Mesendoderm (in vitro differentiated cells): ENCODE data around the gene SPSB1.

ENCODE experiments used
- DNase-seq: peaks from one replicate; pipeline ENCODE4 v3.0.0; 2013
- H2AK5ac ChIP-seq: 2 replicates; pipeline ENCODE4 v1.6.1; 2013; ENCODE audit warnings: low read length, inconsistent platforms
- H2BK120ac ChIP-seq: 2 replicates; pipeline ENCODE4 v1.6.1; 2013; ENCODE audit warnings: low read depth, mild to moderate bottlenecking, low read length, moderate library complexity, mixed read lengths
- H2BK15ac ChIP-seq: replicated peaks from 2 replicates; pipeline ENCODE4 v1.6.1; 2013; ENCODE audit warnings: low read depth, mild to moderate bottlenecking, moderate library complexity
- H2BK5ac ChIP-seq: 2 replicates; pipeline ENCODE4 v1.6.1; 2013; ENCODE audit warnings: low read length, inconsistent platforms
- H3K18ac ChIP-seq: 2 replicates; pipeline ENCODE4 v1.6.1; 2013; ENCODE audit warnings: mild to moderate bottlenecking, low read length, mixed read lengths
- H3K23ac ChIP-seq: one replicate; pipeline ENCODE4 v1.6.1; 2013; ENCODE audit warnings: low read length
- H3K27ac ChIP-seq: 2 replicates; pipeline ENCODE4 v1.5.1; 2013; ENCODE audit warnings: low read depth, mild to moderate bottlenecking, inconsistent platforms, low read length, moderate library complexity
- H3K27me3 ChIP-seq: 2 replicates; pipeline ENCODE4 v1.6.1; 2013; ENCODE audit warnings: low read length, control low read depth, mild to moderate bottlenecking, inconsistent platforms; ENCODE audit not compliant: insufficient read depth, poor library complexity
- H3K36me3 ChIP-seq: 2 replicates; pipeline ENCODE4 v1.6.1; 2013; ENCODE audit warnings: low read length, inconsistent platforms; ENCODE audit not compliant: control insufficient read depth, insufficient read depth
- H3K4ac ChIP-seq: one replicate; pipeline ENCODE4 v1.6.1; 2013; ENCODE audit warnings: low read depth, mild to moderate bottlenecking, low read length, moderate library complexity
- H3K4me1 ChIP-seq: 2 replicates; pipeline ENCODE4 v1.6.1; 2013; ENCODE audit warnings: low read depth, low read length, inconsistent platforms; ENCODE audit not compliant: control insufficient read depth
- H3K4me2 ChIP-seq: 2 replicates; pipeline ENCODE4 v1.6.1; 2013; ENCODE audit warnings: low read length
- H3K4me3 ChIP-seq: 2 replicates; pipeline ENCODE4 v1.5.1; 2013; ENCODE audit warnings: mild to moderate bottlenecking, low read length
- H3K56ac ChIP-seq: one replicate; pipeline ENCODE4 v1.6.1; 2013; ENCODE audit warnings: low read length
- H3K79me1 ChIP-seq: 2 replicates; pipeline ENCODE4 v1.6.1; 2013; ENCODE audit warnings: low read length, inconsistent platforms
- H3K79me2 ChIP-seq: 2 replicates; pipeline ENCODE4 v1.6.1; 2013; ENCODE audit warnings: mild to moderate bottlenecking, low read length; ENCODE audit not compliant: control insufficient read depth, insufficient read depth
- H3K9ac ChIP-seq: 2 replicates; pipeline ENCODE4 v1.6.1; 2013; ENCODE audit warnings: low read length, inconsistent platforms
- H4K5ac ChIP-seq: one replicate; pipeline ENCODE4 v1.6.1; 2013; ENCODE audit warnings: low read length
- H4K8ac ChIP-seq: one replicate; pipeline ENCODE4 v1.6.1; 2013; ENCODE audit warnings: low read depth, mild to moderate bottlenecking, control low read depth, low read length, moderate library complexity
- WGBS: extraction: QIAGEN DNeasy Blood & Tissue Kit; methylation state at CpG from one replicate; pipeline ENCODE4 v1.1.7; 2013; ENCODE audit warnings: low lambda C conversion rate, missing lambda C conversion rate; ENCODE audit not compliant: insufficient coverage; ENCODE audit errors: extremely low coverage; 5-methylcytosine and 5-hydroxymethylcytosine counted together

SPSB1 gene

GRCh38 chr1:9349331-9349851 is 56.7 kb downstream of the SPSB1 start:
- H2AK5ac ChIP-seq = no peak overlapping the region
- H2BK15ac ChIP-seq = no peak overlapping the region
- H2BK5ac ChIP-seq = no peak overlapping the region
- no peak overlapping the region for H3K4ac ChIP-seq
- no peak overlapping the region for H2BK120ac ChIP-seq
- peaks cover 6% of the 10 kb centered on the region for H3K79me1 ChIP-seq
- H3K23ac ChIP-seq = no peak overlapping the region
- no peaks in the 10 kb centered on the region for H3K79me2 ChIP-seq
- no peak for DNase-seq
- no peak overlapping the region for H3K4me3 ChIP-seq
- H3K4me2 ChIP-seq = no peak overlapping the region
- no peak overlapping the region for H3K27ac ChIP-seq
- no peaks in the 10 kb centered on the region for H3K4me1 ChIP-seq
- no peaks in the 10 kb centered on the region for H3K27me3 ChIP-seq
- H4K8ac ChIP-seq = no peak overlapping the region
- H3K36me3 ChIP-seq = no peaks in the 10 kb centered on the region
- no peak overlapping the region for H3K18ac ChIP-seq
- H4K5ac ChIP-seq = no peak overlapping the region
- no peak overlapping the region for H3K56ac ChIP-seq
- H3K9ac ChIP-seq = no peak overlapping the region
- WGBS = no CpG with 5 or more reads among the region's 22 CpGs

- Histone ChIP-seq H2BK120ac (no peak overlapping the region), H2BK15ac (no peak overlapping the region), H4K5ac (no peak overlapping the region), H2AK5ac (no peak overlapping the region), H4K8ac (no peak overlapping the region), H3K56ac (no peak overlapping the region), H3K23ac (no peak overlapping the region), H3K4me3 (no peak overlapping the region), H3K79me1 (peaks cover 6% of the 10 kb centered on the region), H3K4ac (no peak overlapping the region), H3K27me3 (no peaks in the 10 kb centered on the region), H3K9ac (no peak overlapping the region), H2BK5ac (no peak overlapping the region), H3K36me3 (no peaks in the 10 kb centered on the region), H3K27ac (no peak overlapping the region), H3K4me1 (no peaks in the 10 kb centered on the region), H3K79me2 (no peaks in the 10 kb centered on the region), H3K18ac (no peak overlapping the region), H3K4me2 (no peak overlapping the region)
- DNase-seq = no peak
- no CpG with 5 or more reads among the region's 20 CpGs for WGBS
Observed at GRCh38 chr1:9350013-9350908, 57.6 kb downstream of the SPSB1 start.

DNA sequence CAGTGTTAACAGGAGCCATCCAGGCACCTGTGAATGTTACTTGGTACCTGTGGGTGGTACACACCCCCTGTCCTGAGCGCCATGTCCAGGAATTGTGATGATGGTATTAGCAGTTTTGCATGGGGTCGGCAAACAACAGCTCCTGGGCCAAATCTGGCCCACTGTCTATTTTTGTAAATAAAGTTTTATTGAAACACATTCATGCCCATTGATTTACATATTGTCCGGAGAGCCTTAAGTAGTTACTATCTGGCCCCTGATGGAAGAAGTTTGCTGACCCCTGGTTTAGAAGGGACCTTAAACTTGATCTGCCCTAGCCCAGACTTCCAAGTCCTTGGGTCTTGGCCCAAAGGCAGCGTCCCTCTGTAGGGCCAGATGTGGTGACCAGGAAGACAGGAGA is 58.3 kb downstream of the SPSB1 start:
- H3K4ac ChIP-seq = no peak overlapping the region
- DNase-seq = no peak
- no peak overlapping the region for H4K8ac ChIP-seq
- no peaks in the 10 kb centered on the region for H3K36me3 ChIP-seq
- no peak overlapping the region for H4K5ac ChIP-seq
- no peaks in the 10 kb centered on the region for H3K79me2 ChIP-seq
- H3K23ac ChIP-seq = no peak overlapping the region
- no peak overlapping the region for H3K27ac ChIP-seq
- H3K18ac ChIP-seq = no peak overlapping the region
- H3K4me2 ChIP-seq = no peak overlapping the region
- H3K4me1 ChIP-seq = no peaks in the 10 kb centered on the region
- WGBS = no CpG with 5 or more reads among the region's 4 CpGs
- H3K9ac ChIP-seq = no peak overlapping the region
- H2BK120ac ChIP-seq = no peak overlapping the region
- no peak overlapping the region for H3K56ac ChIP-seq
- no peak overlapping the region for H2AK5ac ChIP-seq
- no peaks in the 10 kb centered on the region for H3K27me3 ChIP-seq
- peaks cover 6% of the 10 kb centered on the region for H3K79me1 ChIP-seq
- no peak overlapping the region for H3K4me3 ChIP-seq
- H2BK5ac ChIP-seq = no peak overlapping the region
- no peak overlapping the region for H2BK15ac ChIP-seq

- Histone ChIP-seq H3K4me3 (no peak overlapping the region), H3K56ac (peak overlapping the region; percentile 6), H3K23ac (no peak overlapping the region), H3K79me1 (peaks cover 6% of the 10 kb centered on the region), H3K4me1 (no peaks in the 10 kb centered on the region), H2AK5ac (no peak overlapping the region), H3K36me3 (no peaks in the 10 kb centered on the region), H3K4me2 (no peak overlapping the region), H3K27ac (no peak overlapping the region), H4K5ac (no peak overlapping the region), H3K9ac (no peak overlapping the region), H2BK15ac (no peak overlapping the region), H3K18ac (no peak overlapping the region), H4K8ac (no peak overlapping the region), H3K79me2 (no peaks in the 10 kb centered on the region), H2BK5ac (no peak overlapping the region), H3K4ac (no peak overlapping the region), H3K27me3 (no peaks in the 10 kb centered on the region), H2BK120ac (no peak overlapping the region)
- DNase-seq = no peak
- WGBS = no CpG with 5 or more reads among the region's 7 CpGs
Observed at GRCh38 chr1:9351654-9352271, 59.1 kb downstream of the SPSB1 start.

DNA sequence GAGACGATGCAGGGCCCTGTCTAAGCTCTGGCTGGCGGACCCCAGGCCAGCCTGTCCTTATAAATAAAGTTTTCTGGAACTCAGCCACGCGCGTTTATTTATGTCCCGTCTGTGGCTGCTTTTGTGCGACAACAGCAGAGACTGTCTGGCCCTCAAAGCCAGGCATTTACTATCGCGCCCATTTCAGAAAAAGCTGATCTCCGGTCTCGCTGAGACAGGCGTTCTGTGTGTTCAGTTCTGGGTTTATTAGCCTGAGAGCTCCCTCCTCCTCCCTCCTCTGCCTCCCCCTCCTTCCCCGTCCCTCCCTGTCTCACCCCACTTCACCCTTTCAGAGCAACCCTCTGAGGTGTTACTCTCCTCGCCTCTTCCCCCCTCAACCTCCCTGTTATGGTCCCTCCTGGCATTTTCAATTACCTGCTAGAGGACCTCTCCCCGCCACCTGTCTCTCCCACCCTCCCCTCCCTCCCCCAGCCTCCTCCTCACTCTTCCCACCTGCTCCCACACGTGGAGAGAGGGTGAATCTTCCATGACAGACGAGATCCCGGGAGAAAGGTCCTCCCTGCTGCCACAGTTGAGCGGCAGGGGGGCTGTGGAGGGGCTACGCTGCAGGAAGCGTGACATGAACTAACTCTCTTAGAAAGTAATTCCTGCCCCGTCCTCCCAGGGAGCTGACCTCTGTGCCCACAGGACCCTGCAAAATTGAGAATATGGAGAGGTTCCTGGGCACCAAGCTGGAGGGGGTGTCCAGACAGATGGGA is 59.9 kb downstream of the SPSB1 start:
- Histone ChIP-seq H2BK5ac (no peak overlapping the region), H2AK5ac (no peak overlapping the region), H3K36me3 (no peaks in the 10 kb centered on the region), H4K5ac (no peak overlapping the region), H3K4me2 (no peak overlapping the region), H4K8ac (no peak overlapping the region), H3K56ac (no peak overlapping the region), H3K4me1 (no peaks in the 10 kb centered on the region), H3K4me3 (no peak overlapping the region), H3K79me2 (no peaks in the 10 kb centered on the region), H3K27me3 (no peaks in the 10 kb centered on the region), H3K9ac (no peak overlapping the region), H2BK15ac (no peak overlapping the region), H3K27ac (no peak overlapping the region), H3K79me1 (peaks cover 6% of the 10 kb centered on the region), H3K18ac (no peak overlapping the region), H3K4ac (no peak overlapping the region), H2BK120ac (no peak overlapping the region), H3K23ac (no peak overlapping the region)
- WGBS = no CpG with 5 or more reads among the region's 22 CpGs
- DNase-seq = no peak
